Activated CD4-positive, alpha-beta T cell treated with anti-CD3 and anti-CD28 coated beads, Interleukin-2, amount 50 U/mL, for 1 hour (primary cell): Measurements from ENCODE around the gene NKD2.
A peak's percentile ranks its signal among the peaks of the same experiment; 100 is the strongest.
"Not testable (repeated sequence)": the region's sequence is repeated elsewhere in the genome, so short reads cannot be mapped to it uniquely, and the experiment has no call there.

ENCODE experiments used
- DNase-seq: peaks from one replicate; pipeline ENCODE4 v3.0.0-alpha.2; 2020

Gene NKD2

GRCh38 chr5:1059884-1060263 lies 51.3 kb downstream of the NKD2 start:
- DNase-seq = no peak

GRCh38 chr5:1060535-1060981 lies 52.0 kb downstream of the NKD2 start:
- no peak for DNase-seq

GRCh38 chr5:1061292-1061691 lies 52.7 kb downstream of the NKD2 start:
- not testable (repeated sequence) for DNase-seq

- DNase-seq = no peak
Measured at GRCh38 chr5:1061916-1062315, 53.3 kb downstream of the NKD2 start.

GRCh38 chr5:1062761-1063568 lies 54.4 kb downstream of the NKD2 start:
- DNase-seq = no peak

- DNase-seq = no peak
Measured at GRCh38 chr5:1063661-1064382, 55.2 kb downstream of the NKD2 start.

GRCh38 chr5:1064383-1065142 lies 56.0 kb downstream of the NKD2 start:
- DNase-seq = no peak

- DNase-seq = no peak
Measured at GRCh38 chr5:1065143-1065750, 56.6 kb downstream of the NKD2 start.

- no peak for DNase-seq
Measured at GRCh38 chr5:1065891-1066650, 57.5 kb downstream of the NKD2 start.

GRCh38 chr5:1066676-1067075 lies 58.1 kb downstream of the NKD2 start:
- no peak for DNase-seq

- no peak for DNase-seq
Measured at GRCh38 chr5:1067141-1068121, 58.8 kb downstream of the NKD2 start.

- no peak for DNase-seq
Measured at GRCh38 chr5:1068204-1068894, 59.7 kb downstream of the NKD2 start.

- no peak for DNase-seq
Measured at GRCh38 chr5:1068895-1069719, 60.5 kb downstream of the NKD2 start.

- no peak for DNase-seq
Measured at GRCh38 chr5:1069720-1070088, 61.1 kb downstream of the NKD2 start.

- peak; percentile 9 for DNase-seq
Measured at GRCh38 chr5:1073239-1074102, 64.9 kb downstream of the NKD2 start.

- no peak for DNase-seq
Measured at GRCh38 chr5:1074226-1074625, 65.6 kb downstream of the NKD2 start.

GRCh38 chr5:1074816-1075554 lies 66.4 kb downstream of the NKD2 start:
- DNase-seq = no peak

- no peak for DNase-seq
Measured at GRCh38 chr5:1075555-1075881, 66.9 kb downstream of the NKD2 start.
